Tibial artery (tissue), 4 donors: ENCODE data around the gene ZNRF3.
A peak's percentile ranks its signal among the peaks of the same experiment; 100 is the strongest.

Experiments used
- DNase-seq, 2 donors: peaks; one replicate each; pipeline ENCODE4 v3.0.0-alpha.2; 2019
- H3K27ac ChIP-seq, 2 donors: fragments of 200-600 bp; sonication (generic) in 1 of 2; 1 replicate in 1 of 2; 2 replicates in 1 of 2; pipeline ENCODE4 v1.5.1; 2018 to 2019; ENCODE audit warnings: mild to moderate bottlenecking in 1 of 2
- H3K27me3 ChIP-seq, 2 donors: fragments of 200-600 bp; sonication (generic) in 1 of 2; one replicate each; pipeline versions ENCODE4 v1.5.1 to v1.6.0; 2016 to 2019
- H3K36me3 ChIP-seq, 3 donors: fragments of 200-600 bp; sonication (generic) in 2 of 3; one replicate each; pipeline ENCODE4 v1.5.1; 2016 to 2019; ENCODE audit warnings: mild to moderate bottlenecking in 2 of 3
- H3K4me1 ChIP-seq, 4 donors: fragments of 200-600 bp; sonication (generic) in 2 of 4; 1 replicate in 3 of 4; 2 replicates in 1 of 4; pipeline ENCODE4 v1.5.1; 2016 to 2019
- H3K4me3 ChIP-seq, 2 donors: fragments of 200-600 bp; sonication (generic) in 1 of 2; 1 replicate in 1 of 2; 2 replicates in 1 of 2; pipeline ENCODE4 v1.5.1; 2018 to 2019; ENCODE audit warnings: mild to moderate bottlenecking in 2 of 2
- H3K9me3 ChIP-seq, 3 donors: fragments of 200-600 bp; sonication (generic) in 1 of 3; one replicate each; pipeline ENCODE4 v1.5.1; 2016 to 2019
- intact Hi-C: fragments of 100-400 bp; cut with DNase I; formaldehyde crosslinking; loops from one replicate; pipeline ENCODE4 v1.15.0; 2023; ENCODE audit warnings: low total_unique reads
- TF ChIP-seq, protein P1 (sequence below), 2 experiments: fragments of 200-600 bp in 1 of 2; fragments of 450-650 bp in 1 of 2; IDR thresholded peaks; one replicate each; pipeline ENCODE4 v1.5.1; 2017 to 2019; ENCODE audit warnings: antibody characterized with exemption in 2 of 2, mild to moderate bottlenecking in 1 of 2, moderate library complexity in 1 of 2

Gene ZNRF3

DNA sequence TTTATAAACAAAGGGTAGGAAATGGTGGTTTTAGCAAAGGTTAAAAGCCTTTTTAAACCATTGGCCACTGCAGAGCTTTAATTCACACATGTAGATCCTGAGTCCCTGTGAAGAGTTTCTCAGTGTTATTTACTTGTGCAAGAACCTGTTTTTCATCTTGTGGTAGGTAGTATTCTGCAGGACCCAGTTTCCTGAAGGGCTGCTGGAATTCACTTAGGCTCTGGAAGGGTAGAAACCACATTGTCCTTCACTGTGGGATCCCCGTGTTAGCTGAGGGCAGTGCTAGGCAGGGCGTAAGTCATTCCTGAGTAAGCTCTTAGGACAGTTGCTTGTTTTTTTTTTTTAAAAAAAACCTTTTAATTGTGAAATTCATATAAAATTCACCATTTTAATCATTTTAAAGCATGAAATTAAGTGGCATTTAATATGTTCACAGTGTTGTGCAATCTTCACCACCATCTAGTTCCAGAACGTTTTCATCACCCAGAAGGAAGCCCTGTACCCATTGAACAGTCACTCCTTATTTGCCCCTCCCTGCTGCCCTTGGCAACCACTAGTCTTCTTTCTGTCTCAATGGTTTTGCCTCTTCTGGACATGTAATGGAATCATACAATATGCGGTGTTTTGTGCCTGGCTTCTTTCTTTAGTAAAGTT, 100.5 kb downstream of the ZNRF3 start:
- peaks cover 0 to 72% (median 25%) of the 10 kb centered on the region in 4 donors for H3K4me1 ChIP-seq
- TF ChIP-seq, protein P1, sequence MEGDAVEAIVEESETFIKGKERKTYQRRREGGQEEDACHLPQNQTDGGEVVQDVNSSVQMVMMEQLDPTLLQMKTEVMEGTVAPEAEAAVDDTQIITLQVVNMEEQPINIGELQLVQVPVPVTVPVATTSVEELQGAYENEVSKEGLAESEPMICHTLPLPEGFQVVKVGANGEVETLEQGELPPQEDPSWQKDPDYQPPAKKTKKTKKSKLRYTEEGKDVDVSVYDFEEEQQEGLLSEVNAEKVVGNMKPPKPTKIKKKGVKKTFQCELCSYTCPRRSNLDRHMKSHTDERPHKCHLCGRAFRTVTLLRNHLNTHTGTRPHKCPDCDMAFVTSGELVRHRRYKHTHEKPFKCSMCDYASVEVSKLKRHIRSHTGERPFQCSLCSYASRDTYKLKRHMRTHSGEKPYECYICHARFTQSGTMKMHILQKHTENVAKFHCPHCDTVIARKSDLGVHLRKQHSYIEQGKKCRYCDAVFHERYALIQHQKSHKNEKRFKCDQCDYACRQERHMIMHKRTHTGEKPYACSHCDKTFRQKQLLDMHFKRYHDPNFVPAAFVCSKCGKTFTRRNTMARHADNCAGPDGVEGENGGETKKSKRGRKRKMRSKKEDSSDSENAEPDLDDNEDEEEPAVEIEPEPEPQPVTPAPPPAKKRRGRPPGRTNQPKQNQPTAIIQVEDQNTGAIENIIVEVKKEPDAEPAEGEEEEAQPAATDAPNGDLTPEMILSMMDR (IDR thresholded peaks at IDR 0.05): no peak
- H3K36me3 ChIP-seq: peaks cover 0 to 5% (median 0%) of the 10 kb centered on the region in 3 donors
- no peak overlapping the region for H3K4me3 ChIP-seq
- no peak overlapping the region for H3K27ac ChIP-seq
- no peaks in the 10 kb centered on the region for H3K9me3 ChIP-seq
- intact Hi-C loops: no loop called here
- H3K27me3 ChIP-seq: no peaks in the 10 kb centered on the region
- DNase-seq: no peak

DNA sequence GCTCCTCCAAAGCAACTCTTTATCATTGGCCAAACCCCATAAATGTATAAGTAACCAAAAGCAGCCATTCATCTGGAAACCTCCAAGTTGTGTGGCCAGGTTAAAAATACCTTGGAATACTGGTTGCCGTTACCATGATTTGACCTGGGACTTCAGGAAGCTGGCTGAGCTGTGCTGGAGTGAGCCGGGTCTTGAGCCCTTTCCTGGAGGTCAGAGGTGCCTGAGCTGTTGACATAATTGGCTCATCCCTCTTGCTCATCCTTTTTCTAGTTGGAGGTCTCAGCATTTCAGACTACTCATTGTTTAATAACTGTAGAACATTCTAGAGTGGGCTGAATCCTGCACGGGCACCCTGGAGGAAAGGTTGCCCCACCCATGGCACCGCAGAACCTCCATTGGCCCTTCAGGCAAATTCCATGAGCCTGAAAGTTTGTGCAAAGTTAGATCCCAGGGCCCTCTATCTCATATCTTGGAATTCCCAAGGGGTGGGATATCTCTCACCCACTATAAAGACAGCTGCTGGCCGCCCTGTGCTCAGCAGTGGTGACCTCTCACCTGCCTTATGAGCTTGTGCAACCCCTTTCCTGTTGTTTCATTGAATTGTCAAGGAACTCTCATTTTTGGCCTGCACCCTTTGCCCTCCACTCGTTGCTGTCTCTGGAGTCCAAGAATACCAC, 101.2 kb downstream of the ZNRF3 start:
- Histone ChIP-seq H3K4me3 (no peak overlapping the region), H3K27me3 (no peaks in the 10 kb centered on the region), H3K27ac (no peak overlapping the region), H3K9me3 (no peaks in the 10 kb centered on the region), H3K36me3 (peaks cover 0 to 5% (median 0%) of the 10 kb centered on the region in 3 donors), H3K4me1 (peaks cover 0 to 72% (median 20%) of the 10 kb centered on the region in 4 donors)
- TF ChIP-seq, protein P1 (IDR thresholded peaks at IDR 0.05): no peak
- DNase-seq: no peak
- intact Hi-C loops: no loop called here

GRCh38 chr22:28985581-28986290, 102.4 kb downstream of the ZNRF3 start:
- intact Hi-C loops: no loop called here
- TF ChIP-seq, protein P1 (IDR thresholded peaks at IDR 0.05): no peak
- Histone ChIP-seq H3K27ac (no peak overlapping the region), H3K27me3 (no peaks in the 10 kb centered on the region), H3K4me1 (peaks cover 0 to 64% (median 15%) of the 10 kb centered on the region in 4 donors), H3K4me3 (no peak overlapping the region), H3K9me3 (no peaks in the 10 kb centered on the region), H3K36me3 (peaks cover 0 to 5% (median 0%) of the 10 kb centered on the region in 3 donors)
- DNase-seq: no peak

DNA sequence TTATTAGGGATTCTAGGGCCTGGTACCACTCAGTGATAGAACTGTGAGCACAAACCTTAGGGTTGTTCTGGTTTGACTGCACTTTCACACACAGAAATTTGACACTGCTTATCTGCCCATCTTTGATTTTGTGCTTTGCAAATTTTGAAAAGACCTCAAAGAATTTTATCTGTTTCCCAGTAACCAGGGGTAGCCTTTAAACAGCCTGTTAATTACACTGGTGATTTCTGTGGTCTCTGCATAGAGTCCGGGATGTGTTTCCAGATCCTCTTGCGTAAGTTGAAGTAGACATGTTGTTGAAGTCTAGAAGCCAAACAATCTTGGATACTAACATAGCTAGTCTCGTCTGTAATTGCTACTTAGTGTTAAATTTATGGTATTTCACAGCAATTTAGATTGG, 103.0 kb downstream of the ZNRF3 start:
- intact Hi-C loops: no loop called here
- DNase-seq: no peak
- TF ChIP-seq, protein P1 (IDR thresholded peaks at IDR 0.05): no peak
- Histone ChIP-seq H3K27ac (no peak overlapping the region), H3K36me3 (peaks cover 0 to 5% (median 0%) of the 10 kb centered on the region in 3 donors), H3K9me3 (no peaks in the 10 kb centered on the region), H3K4me1 (peaks cover 0 to 58% (median 11%) of the 10 kb centered on the region in 4 donors), H3K4me3 (no peak overlapping the region), H3K27me3 (no peaks in the 10 kb centered on the region)

- intact Hi-C loops: no loop called here
- peaks cover 0 to 10% (median 0%) of the 10 kb centered on the region in 3 donors for H3K36me3 ChIP-seq
- DNase-seq: no peak
- no peaks in the 10 kb centered on the region for H3K27me3 ChIP-seq
- H3K4me3 ChIP-seq: no peak overlapping the region
- TF ChIP-seq, protein P1 (IDR thresholded peaks at IDR 0.05): no peak
- H3K9me3 ChIP-seq: no peaks in the 10 kb centered on the region
- H3K4me1 ChIP-seq: peaks cover 0 to 50% (median 9%) of the 10 kb centered on the region in 4 donors
- peak overlapping the region; percentile 4 to 23 for H3K27ac ChIP-seq
Observed at GRCh38 chr22:28988457-28988856, 105.1 kb downstream of the ZNRF3 start.
